LNCAP (cell line): Measurements from ENCODE around the gene SIPA1L2.

Experiments used
- CTCF ChIP-seq: fragments of 450-650 bp; IDR thresholded peaks from 2 replicates; pipeline ENCODE4 v1.5.1; 2017; ENCODE audit warnings: mild to moderate bottlenecking

Gene SIPA1L2

DNA sequence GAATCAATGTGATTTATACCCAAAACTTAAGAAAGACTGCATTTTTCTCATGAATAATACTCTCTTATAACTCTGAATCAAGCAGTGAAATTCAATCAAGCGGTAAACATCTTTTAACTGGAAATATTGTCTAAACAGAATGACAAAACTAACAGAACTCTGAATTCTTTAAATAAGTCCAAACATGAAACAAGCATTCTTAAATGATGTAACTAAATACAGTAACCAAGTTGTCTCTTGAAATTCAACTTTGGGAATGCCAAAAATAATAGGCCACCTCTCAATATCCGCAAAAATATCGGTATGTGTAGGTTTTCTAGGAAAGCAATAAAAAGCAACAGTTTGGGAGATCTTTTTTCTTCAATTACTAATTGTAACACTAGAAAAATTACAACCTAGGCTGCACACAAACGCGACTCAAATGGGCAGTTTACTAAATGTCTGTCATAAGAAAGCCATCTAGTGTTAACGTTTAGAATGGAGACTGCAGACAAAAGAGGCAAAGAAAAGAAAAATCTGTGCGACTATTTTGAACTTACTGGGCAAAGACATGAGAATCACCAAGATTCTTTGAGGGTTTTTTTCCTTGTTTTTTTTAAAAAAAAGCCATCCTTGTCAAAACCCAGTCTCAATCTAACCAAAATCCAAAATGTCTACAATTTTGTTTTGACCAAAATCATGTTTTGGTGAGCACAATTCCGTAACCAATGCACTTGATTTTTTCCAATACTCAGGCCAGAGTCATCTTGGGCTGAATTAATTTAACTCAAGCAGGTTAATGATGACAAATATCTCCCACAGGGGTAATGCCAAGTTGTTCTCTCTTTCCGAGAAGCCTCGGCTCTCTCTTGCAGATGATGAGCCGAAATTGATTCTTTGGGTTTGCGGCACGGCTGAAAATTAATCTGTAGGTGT lies 1.3 kb downstream of the SIPA1L2 start:
- TF ChIP-seq CTCF, result peak; percentile 53

GRCh38 chr1:232627645-232628334 lies 2.1 kb downstream of the SIPA1L2 start:
- peak; percentile 89 for TF ChIP-seq CTCF

DNA sequence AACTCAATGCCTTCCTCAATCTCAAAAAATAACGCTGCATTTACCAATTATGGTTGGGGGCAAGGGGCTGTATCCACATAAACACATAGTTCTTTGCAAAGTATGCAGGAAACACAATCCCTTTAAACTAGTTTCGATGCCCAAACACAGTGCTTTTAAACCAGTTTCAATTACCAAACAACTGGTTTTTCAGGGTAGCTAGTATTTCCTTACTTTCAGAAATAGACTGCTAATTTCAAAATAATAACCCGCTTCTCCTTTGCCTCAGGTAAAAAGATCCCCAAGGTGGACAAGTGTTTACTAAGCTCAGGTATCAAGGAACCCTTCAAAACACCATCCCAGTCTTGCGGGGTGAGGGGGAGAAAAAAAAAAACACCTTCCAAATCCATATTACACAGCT lies 2.8 kb downstream of the SIPA1L2 start:
- TF ChIP-seq CTCF, result no peak

DNA sequence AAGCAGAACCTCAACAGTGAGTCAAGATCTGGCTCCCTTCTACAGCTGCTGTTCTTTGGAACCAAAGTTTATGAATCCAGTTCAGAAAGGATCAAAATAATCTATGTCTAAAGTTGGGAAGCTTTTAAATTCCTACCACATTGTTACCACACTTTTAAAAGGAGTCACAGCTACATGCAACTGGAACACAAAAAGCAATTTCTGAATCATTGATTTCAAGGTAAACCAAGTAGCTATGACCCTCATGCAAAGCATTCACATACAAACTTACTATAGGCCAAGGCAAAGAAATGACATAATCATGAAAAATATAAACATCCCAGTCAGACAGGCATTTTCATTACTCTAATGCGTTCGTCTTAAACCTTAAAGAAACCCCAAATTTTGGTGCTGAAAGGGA lies 3.5 kb downstream of the SIPA1L2 start:
- TF ChIP-seq CTCF, result no peak

DNA sequence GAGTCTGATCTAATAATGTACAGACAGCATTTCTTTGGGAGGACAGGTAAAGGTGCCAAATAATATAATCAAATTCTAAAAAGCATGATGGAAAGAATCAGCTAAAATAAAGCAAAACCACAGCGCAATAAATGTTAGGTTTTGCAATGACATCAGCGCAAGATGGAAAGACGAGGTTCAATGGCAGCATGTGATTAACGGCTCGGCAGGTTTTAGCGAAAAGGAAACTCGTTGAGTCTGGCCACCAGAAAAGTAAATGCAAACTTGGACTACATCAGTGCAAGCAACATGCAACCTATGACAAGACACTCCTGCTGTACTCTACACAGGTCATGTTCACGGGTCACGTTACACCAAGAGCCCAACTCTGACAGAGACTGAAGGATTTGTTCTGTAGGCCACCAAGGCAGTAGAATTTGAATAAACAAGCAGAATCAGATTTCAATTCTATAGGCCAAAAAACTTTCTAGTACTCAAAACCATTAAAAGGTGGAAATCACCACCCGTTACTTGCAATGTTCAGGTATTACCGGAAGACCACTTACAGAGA lies 4.5 kb downstream of the SIPA1L2 start:
- TF ChIP-seq CTCF, result no peak

DNA sequence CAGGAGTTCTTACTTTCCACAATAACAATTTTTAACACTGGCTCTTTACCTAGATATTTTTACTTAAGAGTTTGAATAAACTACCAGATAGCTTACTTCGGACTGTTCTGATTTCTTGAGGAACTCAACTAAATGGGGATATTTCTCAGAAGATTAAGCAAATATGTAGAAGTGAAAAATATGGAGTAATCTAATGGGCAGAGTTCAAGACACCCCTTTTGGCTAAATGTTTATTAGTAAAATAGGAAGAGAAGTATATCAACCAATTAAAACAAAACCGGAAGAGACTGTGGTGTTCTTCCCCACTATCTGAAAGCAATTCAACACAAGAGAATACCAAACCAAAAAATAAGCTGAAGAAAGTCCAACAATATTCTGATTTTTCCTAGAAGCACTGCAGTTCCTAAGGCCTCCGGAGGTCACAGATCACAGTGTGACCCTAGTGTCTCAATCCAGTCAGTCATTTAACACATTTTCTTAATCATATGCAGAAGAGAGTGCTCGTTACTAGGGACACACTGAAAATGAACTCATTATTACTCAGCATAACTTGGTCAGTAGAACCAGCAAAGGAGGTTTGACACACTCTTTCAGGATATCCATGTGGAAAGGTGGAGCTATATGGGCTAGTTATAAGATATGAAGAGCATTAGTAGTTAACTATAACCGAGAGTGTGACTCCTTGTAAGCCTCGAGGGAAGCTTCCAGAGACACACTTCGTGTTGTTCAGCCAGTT lies 5.2 kb downstream of the SIPA1L2 start:
- TF ChIP-seq CTCF, result no peak

GRCh38 chr1:232622981-232623380 lies 7.0 kb downstream of the SIPA1L2 start:
- no peak for TF ChIP-seq CTCF
